HepG2 (cell line): Measurements from ENCODE around the gene PALM2AKAP2. TPM values are rescaled to one million over a fixed set of nuclear protein-coding genes. Genes with fewer than 3 reads are reported as not detected.

Source experiments
- ATAC-seq: fragments of 200-7000 bp; cut with Tn5 transposase; 3 replicates; pipeline ENCODE4 v1.9.1; 2020; ENCODE audit warnings: mild to moderate bottlenecking, moderate library complexity
- BruUV-seq: library from RNA; stranded (reverse); fragments of 400-500 nt; replicated peaks from 2 replicates; lab custom pipeline; 2021; lab: Mats Ljungman, UMichigan
- CTCF ChIA-PET: fragments of 300-600 bp; formaldehyde crosslinking; extraction: SDS; loops from one replicate; lab custom pipeline; 2021; ENCODE audit warnings: low total read pairs, inconsistent platforms, low intra/inter-chr PET ratio; lab: Yijun Ruan, JAX
- POLR2A ChIA-PET: fragments of 350-600 bp; sonication (Branson Sonifier 250); formaldehyde crosslinking; loops from one replicate; lab custom pipeline; 2020; ENCODE audit warnings: antibody characterized with exemption, inconsistent platforms; lab: Yijun Ruan, JAX
- DNase-seq: peaks from one replicate; pipeline ENCODE4 v3.0.0-alpha.2; 2015; ENCODE audit warnings: low spot score
- FAIRE-seq: peaks from 3 replicates; lab custom pipeline; 2011; peaks lifted over from hg19 to GRCh38; lab: Jason Lieb, UNC
- H2AFZ ChIP-seq: one replicate; pipeline ENCODE4 v1.6.1; 2011; ENCODE audit warnings: low read length, inconsistent platforms
- H3K27ac ChIP-seq: fragments of 300-600 bp; 3 replicates; pipeline ENCODE4 v1.8.0; 2011; ENCODE audit warnings: mixed run types, mild to moderate bottlenecking, mixed read lengths, low read length, inconsistent platforms; ENCODE audit not compliant: insufficient read depth; ENCODE audit errors: extremely low read length
- H3K27me3 ChIP-seq, 2 experiments: fragments of 200-600 bp in 1 of 2; 2 replicates in 1 of 2; 3 replicates in 1 of 2; pipeline versions ENCODE4 v1.6.0 to v1.8.0; 2011; ENCODE audit warnings: low read length in 2 of 2, mild to moderate bottlenecking in 2 of 2, moderate library complexity in 2 of 2, inconsistent platforms in 1 of 2; ENCODE audit not compliant: insufficient read depth in 2 of 2, control insufficient read depth in 1 of 2
- H3K36me3 ChIP-seq, 2 experiments: fragments of 200-600 bp in 1 of 2; replicated peaks in 1 of 2; 2 replicates in 1 of 2; 3 replicates in 1 of 2; pipeline versions ENCODE4 v1.5.1 to v1.8.0; 2011; ENCODE audit warnings: low read length in 2 of 2, inconsistent platforms in 1 of 2; ENCODE audit not compliant: insufficient read depth in 2 of 2, control insufficient read depth in 1 of 2
- H3K4me1 ChIP-seq: 2 replicates; pipeline ENCODE4 v1.5.1; 2012; ENCODE audit warnings: low read length, inconsistent platforms; ENCODE audit not compliant: insufficient read depth
- H3K4me2 ChIP-seq: 2 replicates; pipeline ENCODE4 v1.6.0; 2011; ENCODE audit warnings: low read depth, low read length, inconsistent platforms
- H3K4me3 ChIP-seq, 3 experiments: fragments of 200-600 bp in 1 of 3; sonication (generic), shearing (Covaris generic) in 1 of 3; replicated peaks in 1 of 3; 2 replicates each; pipeline ENCODE4 v1.5.1; 2011 to 2016; ENCODE audit warnings: low read length in 3 of 3, inconsistent platforms in 2 of 3, low read depth in 2 of 3, mild to moderate bottlenecking in 2 of 3, control low read depth in 1 of 3, mixed read lengths in 1 of 3; ENCODE audit not compliant: insufficient read depth in 1 of 3
- H3K79me2 ChIP-seq: one replicate; pipeline ENCODE4 v1.6.1; 2011; ENCODE audit warnings: low read length, inconsistent platforms; ENCODE audit not compliant: insufficient read depth
- H3K9ac ChIP-seq: 2 replicates; pipeline ENCODE4 v1.6.0; 2011; ENCODE audit warnings: mild to moderate bottlenecking, low read depth, low read length, inconsistent platforms; ENCODE audit not compliant: insufficient read depth
- H3K9me3 ChIP-seq: 2 replicates; pipeline ENCODE4 v1.5.1; 2012; ENCODE audit warnings: mild to moderate bottlenecking, low read length
- H4K20me1 ChIP-seq: 2 replicates; pipeline ENCODE4 v1.6.0; 2011; ENCODE audit warnings: inconsistent platforms, mild to moderate bottlenecking, low read length, moderate library complexity; ENCODE audit not compliant: insufficient read depth
- AHR ChIP-seq: IDR thresholded peaks from 2 replicates; pipeline ENCODE4 v1.6.1; 2018; ENCODE audit warnings: missing genetic modification reagents, missing compliant biosample characterization
- ARNT ChIP-seq: fragments of 450-650 bp; IDR thresholded peaks from 2 replicates; pipeline ENCODE4 v1.6.1; 2017
- CREB1 ChIP-seq, 2 experiments: fragments of 450-650 bp in 1 of 2; IDR thresholded peaks; 2 replicates each; pipeline ENCODE4 v1.6.1; 2016 to 2017; ENCODE audit warnings: control low read depth in 1 of 2, mild to moderate bottlenecking in 1 of 2, missing compliant biosample characterization in 1 of 2, missing genetic modification characterization in 1 of 2
- FIP1L1 ChIP-seq: fragments of 200-400 bp; formaldehyde crosslinking; IDR thresholded peaks from 2 replicates; pipeline ENCODE4 v1.6.1; 2018; ENCODE audit warnings: low read depth, mild to moderate bottlenecking, low read length, moderate library complexity, borderline replicate concordance; ENCODE audit not compliant: insufficient read depth
- IRX3 ChIP-seq: sonication (generic); formaldehyde crosslinking; IDR thresholded peaks from 2 replicates; pipeline ENCODE4 v1.8.1; 2023; ENCODE audit warnings: mild to moderate bottlenecking, low read depth, missing genetic modification reagents, borderline replicate concordance
- KDM4B ChIP-seq: sonication (generic); formaldehyde crosslinking; IDR thresholded peaks from 2 replicates; pipeline ENCODE4 v1.4.0; 2020; ENCODE audit warnings: missing genetic modification reagents
- RFX1 ChIP-seq: fragments of 450-650 bp; IDR thresholded peaks from 2 replicates; pipeline ENCODE4 v1.6.1; 2017
- SALL2 ChIP-seq: sonication (generic); formaldehyde crosslinking; IDR thresholded peaks from 2 replicates; pipeline ENCODE4 v1.8.1; 2023; ENCODE audit warnings: mild to moderate bottlenecking, missing genetic modification reagents, inconsistent platforms
- SMARCC2 ChIP-seq: fragments of 450-650 bp; IDR thresholded peaks from 2 replicates; pipeline ENCODE4 v1.6.1; 2017; ENCODE audit warnings: antibody characterized with exemption, mild to moderate bottlenecking
- STAG1 ChIP-seq: sonication (generic); formaldehyde crosslinking; IDR thresholded peaks from 2 replicates; pipeline ENCODE4 v1.4.0; 2020; ENCODE audit warnings: missing genetic modification reagents
- STAT5B ChIP-seq: sonication (generic); formaldehyde crosslinking; IDR thresholded peaks from 2 replicates; pipeline ENCODE4 v1.4.0; 2020; ENCODE audit warnings: missing genetic modification reagents
- TBL1XR1 ChIP-seq: fragments of 150-350 bp; IDR thresholded peaks from 2 replicates; pipeline ENCODE4 v1.6.1; 2014; ENCODE audit warnings: borderline replicate concordance, low read length; ENCODE audit not compliant: partially characterized antibody
- TBX2 ChIP-seq: sonication (generic); formaldehyde crosslinking; IDR thresholded peaks from 2 replicates; pipeline ENCODE4 v1.5.0; 2020; ENCODE audit warnings: missing genetic modification reagents, mild to moderate bottlenecking, borderline replicate concordance
- ZNF10 ChIP-seq: sonication (generic); formaldehyde crosslinking; IDR thresholded peaks from 2 replicates; pipeline ENCODE4 v1.4.0; 2020; ENCODE audit warnings: mild to moderate bottlenecking, low read depth, missing genetic modification reagents, borderline replicate concordance
- ZNF17 ChIP-seq: sonication (generic); formaldehyde crosslinking; IDR thresholded peaks from 2 replicates; pipeline ENCODE4 v1.5.0; 2020; ENCODE audit warnings: mild to moderate bottlenecking, missing genetic modification reagents
- ZNF441 ChIP-seq: sonication (generic); formaldehyde crosslinking; IDR thresholded peaks from 2 replicates; pipeline ENCODE4 v1.7.0; 2021; ENCODE audit warnings: missing genetic modification reagents, borderline replicate concordance
- ZNF672 ChIP-seq: sonication (generic); formaldehyde crosslinking; IDR thresholded peaks from 2 replicates; pipeline ENCODE4 v1.8.1; 2022; ENCODE audit warnings: missing genetic modification reagents
- WGBS: methylation state at CpG from one replicate; pipeline ENCODE4 v1.1.6; 2017; ENCODE audit warnings: low lambda C conversion rate; 5-methylcytosine and 5-hydroxymethylcytosine counted together
- in situ Hi-C: cut with HindIII; loops from 2 replicates; pipeline ENCODE4 v1.10.0; 2017; ENCODE audit warnings: low pct_unique_long_range_greater_than_20kb; ENCODE audit not compliant: extremely low pct_ligation_motif_present
- intact Hi-C: fragments of 100-400 bp; cut with micrococcal nuclease; formaldehyde crosslinking; loops from one replicate; pipeline ENCODE4 v1.10.0; 2022; ENCODE audit not compliant: unreplicated experiment
- polyA plus RNA-seq, 8 experiments: library from polyadenylated mRNA; depleted of rRNA in 3 of 8; stranded (reverse) in 7 of 8; unstranded in 1 of 8; fragments of >200 nt; fragmentation: Illumina TruSeq in 4 of 8; extraction: Trizol in 4 of 8; gene quantifications; 2 replicates each; pipeline versions ENCODE4 v1.2.1 to v1.2.3, GENCODE V29; 2011 to 2016; ENCODE audit warnings: low read depth in 4 of 8, missing spikeins in 1 of 8, mixed read lengths in 1 of 8; ENCODE audit not compliant: insufficient read depth in 1 of 8
- total RNA-seq, 5 experiments: library from RNA; depleted of rRNA; stranded (reverse); fragments of >200 nt; fragmentation: Illumina TruSeq; extraction: Trizol; gene quantifications; 2 replicates each; pipeline ENCODE4 v1.2.3, GENCODE V29; 2016; ENCODE audit warnings: low read depth in 1 of 5
- TF ChIP-seq, protein P1 (sequence below): sonication (generic); formaldehyde crosslinking; IDR thresholded peaks from 2 replicates; pipeline ENCODE4 v1.5.1; 2020; ENCODE audit warnings: missing genetic modification reagents, mild to moderate bottlenecking, borderline replicate concordance
- TF ChIP-seq, protein P2 (sequence below): sonication (generic); formaldehyde crosslinking; IDR thresholded peaks from 2 replicates; pipeline ENCODE4 v1.4.0; 2020; ENCODE audit warnings: missing genetic modification reagents

The PALM2AKAP2 gene
- total and polyA plus RNA-seq, 2 of the 13 experiments (the other 11 are each of a cell fraction or from before 2014, with no cell fraction given) = 0.25 to 1.8 TPM

DNA sequence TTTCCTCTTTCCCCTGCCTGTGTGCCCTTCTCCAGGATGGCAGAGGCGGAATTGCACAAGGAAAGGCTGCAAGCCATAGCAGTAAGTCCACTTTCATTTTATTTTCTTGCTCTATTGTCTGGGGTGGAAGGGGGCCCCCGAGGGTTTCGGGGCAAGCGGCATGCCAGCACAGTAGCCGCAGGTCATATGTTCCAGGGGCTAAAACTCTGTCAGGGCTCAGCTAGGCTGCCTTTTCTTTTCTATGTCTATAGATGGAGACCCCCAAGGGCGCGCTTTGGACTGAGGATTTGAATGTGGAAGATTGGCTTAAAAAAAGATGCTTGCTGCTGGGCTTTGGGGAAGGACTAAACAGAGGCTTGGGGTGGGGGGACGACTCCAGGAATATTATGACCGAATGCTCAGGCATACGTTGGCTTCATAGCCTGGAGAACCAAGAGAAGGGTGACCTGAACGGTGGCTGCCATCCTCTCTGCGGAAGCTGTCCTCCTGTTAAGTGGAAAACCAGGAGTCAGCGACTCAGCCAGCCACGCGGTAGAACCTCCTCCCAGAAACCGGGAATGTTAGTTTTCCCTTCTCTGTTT lies 545 bp downstream of the PALM2AKAP2 start:
- H3K4me2 ChIP-seq = peak overlapping the region; percentile 58
- no peaks in the 10 kb centered on the region for H3K4me1 ChIP-seq
- H3K27ac ChIP-seq = no peak overlapping the region
- WGBS = 9% methylated on average over 15 of the region's 16 CpGs
- H2AFZ ChIP-seq = no peak overlapping the region
- in situ Hi-C loops (no loop called here), intact Hi-C loops (no loop called here)
- peak overlapping the region; percentile 18 to 63 (median 45); a peak in 5 of 6 replicates for H3K4me3 ChIP-seq
- ATAC-seq = peak; percentile 23; the same call in 2 of the 3 replicates
- TF ChIP-seq TBL1XR1 (no peak), AHR (CRISPR knock-in tag) (no peak), CREB1 (IDR thresholded peaks at IDR 0.05) (no peak), CREB1 (CRISPR knock-in tag; IDR thresholded peaks at IDR 0.05) (no peak), ZNF672 (CRISPR knock-in tag) (no peak)
- DNase-seq = no peak
- TSS peak; percentile 73 for BruUV-seq
- H3K9me3 ChIP-seq = no peaks in the 10 kb centered on the region
- CTCF ChIA-PET = no interaction called here
- no peak overlapping the region for H3K9ac ChIP-seq
- H3K27me3 ChIP-seq = peaks cover 0 to 16% of the 10 kb centered on the region in 2 experiments; a peak in 1 of 5 replicates
- POLR2A ChIA-PET = no interaction called here
- no peak for FAIRE-seq
- H3K79me2 ChIP-seq = no peaks in the 10 kb centered on the region
- no peaks in the 10 kb centered on the region for H4K20me1 ChIP-seq
- H3K36me3 ChIP-seq = no peaks in the 10 kb centered on the region

DNA sequence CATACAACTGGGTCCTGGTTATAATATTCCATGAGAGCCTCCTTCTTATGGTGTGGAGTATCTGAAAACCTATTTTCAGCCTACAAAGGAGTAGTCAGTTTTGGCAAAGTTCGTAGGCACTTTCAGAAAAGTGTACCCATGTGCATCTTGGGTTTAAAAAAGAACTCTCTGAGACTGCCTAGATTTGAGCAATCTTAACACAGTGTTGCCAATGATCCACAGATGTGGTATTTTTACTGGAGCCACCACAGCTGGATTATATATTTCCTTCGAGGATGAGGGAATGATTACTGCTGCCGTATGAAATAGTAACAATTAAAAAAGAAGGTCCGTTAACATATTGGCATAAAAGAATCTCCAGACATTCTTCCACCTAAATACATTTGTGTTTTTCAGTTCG lies 1.1 kb downstream of the PALM2AKAP2 start:
- Histone ChIP-seq H3K79me2 (no peaks in the 10 kb centered on the region), H3K27ac (no peak overlapping the region), H3K4me1 (no peaks in the 10 kb centered on the region), H3K4me3 (peak overlapping the region in 2 of 3 experiments; percentile 4 to 21; a peak in 3 of 6 replicates), H4K20me1 (no peaks in the 10 kb centered on the region), H3K36me3 (no peaks in the 10 kb centered on the region), H3K4me2 (no peak overlapping the region), H3K9ac (no peak overlapping the region), H2AFZ (no peak overlapping the region), H3K27me3 (peaks cover 0 to 16% of the 10 kb centered on the region in 2 experiments; a peak in 1 of 5 replicates), H3K9me3 (no peaks in the 10 kb centered on the region)
- 16% methylated on average over 5 of the region's 5 CpGs for WGBS
- in situ Hi-C loops (no loop called here), intact Hi-C loops (no loop called here)
- POLR2A ChIA-PET = no interaction called here
- BruUV-seq = no TSS peak
- CTCF ChIA-PET = no interaction called here
- no peak for ATAC-seq
- no peak for FAIRE-seq
- no peak for DNase-seq
- TF ChIP-seq SALL2 (CRISPR knock-in tag) (no peak), TBX2 (CRISPR knock-in tag) (no peak), RFX1 (no peak), STAG1 (no peak), KDM4B (CRISPR knock-in tag) (no peak), IRX3 (CRISPR knock-in tag) (no peak), ZNF17 (CRISPR knock-in tag) (no peak), SMARCC2 (no peak), ARNT (no peak), ZNF441 (CRISPR knock-in tag) (no peak), ZNF10 (CRISPR knock-in tag) (no peak), STAT5B (CRISPR knock-in tag) (no peak), FIP1L1 (no peak)
- TF ChIP-seq, protein P1, sequence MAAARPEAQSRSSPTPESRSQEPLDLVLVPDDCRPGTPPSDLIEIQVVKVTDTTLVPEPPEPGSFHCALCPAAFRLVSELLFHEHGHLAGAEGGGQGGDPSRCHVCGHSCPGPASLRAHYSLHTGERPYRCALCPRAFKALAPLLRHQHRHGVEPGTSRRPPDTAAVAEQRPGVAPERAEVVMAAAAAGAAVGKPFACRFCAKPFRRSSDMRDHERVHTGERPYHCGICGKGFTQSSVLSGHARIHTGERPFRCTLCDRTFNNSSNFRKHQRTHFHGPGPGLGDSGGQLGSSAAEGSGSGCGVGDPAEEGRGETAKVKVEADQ (CRISPR knock-in tag) = no peak
- TF ChIP-seq, protein P2, sequence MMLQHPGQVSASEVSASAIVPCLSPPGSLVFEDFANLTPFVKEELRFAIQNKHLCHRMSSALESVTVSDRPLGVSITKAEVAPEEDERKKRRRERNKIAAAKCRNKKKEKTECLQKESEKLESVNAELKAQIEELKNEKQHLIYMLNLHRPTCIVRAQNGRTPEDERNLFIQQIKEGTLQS (CRISPR knock-in tag) = no peak
